Coronary artery (tissue), 2 donors: ENCODE results near the gene ZNHIT6.
"Not testable (repeated sequence)": the region's sequence is repeated elsewhere in the genome, so short reads cannot be mapped to it uniquely, and the experiment has no call there.

Experiments
- DNase-seq: peaks from one replicate; pipeline ENCODE4 v3.0.0-alpha.2; 2017; ENCODE audit warnings: low spot score
- H3K27ac ChIP-seq, 2 donors: fragments of 200-600 bp; sonication (generic); one replicate each; pipeline ENCODE4 v1.5.1; 2016 to 2019
- H3K4me3 ChIP-seq: fragments of 200-600 bp; sonication (generic); 2 replicates; pipeline ENCODE4 v1.5.1; 2016; ENCODE audit warnings: mild to moderate bottlenecking, moderate library complexity
- CTCF ChIP-seq: fragments of 200-600 bp; sonication (generic); IDR thresholded peaks from one replicate; pipeline ENCODE4 v1.5.1; 2019; ENCODE audit warnings: antibody characterized with exemption

Gene ZNHIT6

DNA sequence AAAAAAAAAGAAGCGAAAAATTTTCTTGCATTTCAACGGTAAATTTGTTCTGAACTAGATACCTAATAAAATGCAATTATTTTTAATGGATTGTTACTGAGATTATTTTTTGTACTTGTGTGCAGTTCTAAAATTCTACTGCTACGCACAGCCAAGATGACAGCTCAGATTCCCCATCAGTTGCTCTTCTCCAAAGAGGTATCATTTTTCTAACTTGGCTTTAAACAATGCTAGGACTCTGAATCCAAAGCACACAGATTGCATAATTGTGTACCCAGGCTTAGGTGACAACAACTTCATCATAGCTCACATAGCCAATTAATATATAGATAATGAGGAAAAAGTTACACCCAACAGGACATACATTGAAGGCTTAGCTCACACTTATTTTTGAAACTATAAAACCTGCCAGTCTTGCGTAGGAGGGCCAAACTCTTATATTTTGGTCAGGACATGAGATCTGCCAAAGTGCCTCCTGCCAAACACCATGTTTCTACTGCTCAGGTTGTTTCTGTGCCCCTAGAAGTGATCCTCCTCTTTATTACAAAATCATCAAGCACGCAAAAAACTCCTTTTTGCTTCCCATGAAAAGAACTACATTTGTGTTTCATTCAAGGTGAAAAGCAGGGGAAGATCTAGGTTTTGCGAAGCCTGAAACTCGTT, 10.6 kb upstream of the ZNHIT6 start:
- DNase-seq = no peak
- no peak overlapping the region for H3K4me3 ChIP-seq

DNA sequence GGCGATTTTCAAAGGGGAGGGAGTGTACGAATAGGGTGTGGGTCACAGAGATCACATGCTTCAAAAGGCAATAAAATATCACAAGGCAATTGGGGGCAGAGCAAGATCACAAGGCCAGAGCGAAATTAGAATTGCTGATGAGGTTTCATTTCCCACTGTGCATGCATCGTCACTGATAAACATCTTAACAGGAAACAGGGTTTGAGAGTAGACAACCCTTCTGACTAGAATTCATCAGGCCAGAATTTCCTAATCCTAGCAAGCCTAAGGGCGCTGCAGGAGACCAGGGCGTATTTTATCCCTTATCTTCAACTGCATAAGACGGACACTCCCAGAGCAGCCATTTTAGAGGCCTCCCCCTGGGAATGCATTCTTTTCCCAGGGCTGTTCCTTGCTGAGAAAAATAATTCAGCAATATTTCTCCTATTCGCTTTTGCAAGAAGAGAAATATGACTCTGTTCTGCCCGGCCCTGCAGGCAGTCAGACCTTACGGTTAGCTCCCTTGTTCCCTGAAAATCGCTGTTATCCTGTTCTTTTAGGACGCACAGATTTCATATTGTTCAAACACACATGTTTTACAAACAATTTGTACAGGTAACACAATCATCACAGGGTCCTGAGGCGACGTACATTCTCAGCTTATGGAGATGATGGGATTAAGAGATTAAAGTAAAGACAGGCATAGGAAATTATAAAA, 6.3 kb upstream of the ZNHIT6 start:
- not testable (repeated sequence) for DNase-seq, H3K4me3 ChIP-seq, H3K27ac ChIP-seq

More for the DNA sequence above, 10.6 kb upstream of the ZNHIT6 start:
- H3K27ac ChIP-seq = no peak overlapping the region
- no peak for TF ChIP-seq CTCF

- H3K4me3 ChIP-seq = peak overlapping the region; percentile 80
- peak overlapping the region; percentile 65 to 90 for H3K27ac ChIP-seq
- no peak for DNase-seq
Observed at GRCh38 chr1:85708829-85709227, 595 bp upstream of the ZNHIT6 start.

DNA sequence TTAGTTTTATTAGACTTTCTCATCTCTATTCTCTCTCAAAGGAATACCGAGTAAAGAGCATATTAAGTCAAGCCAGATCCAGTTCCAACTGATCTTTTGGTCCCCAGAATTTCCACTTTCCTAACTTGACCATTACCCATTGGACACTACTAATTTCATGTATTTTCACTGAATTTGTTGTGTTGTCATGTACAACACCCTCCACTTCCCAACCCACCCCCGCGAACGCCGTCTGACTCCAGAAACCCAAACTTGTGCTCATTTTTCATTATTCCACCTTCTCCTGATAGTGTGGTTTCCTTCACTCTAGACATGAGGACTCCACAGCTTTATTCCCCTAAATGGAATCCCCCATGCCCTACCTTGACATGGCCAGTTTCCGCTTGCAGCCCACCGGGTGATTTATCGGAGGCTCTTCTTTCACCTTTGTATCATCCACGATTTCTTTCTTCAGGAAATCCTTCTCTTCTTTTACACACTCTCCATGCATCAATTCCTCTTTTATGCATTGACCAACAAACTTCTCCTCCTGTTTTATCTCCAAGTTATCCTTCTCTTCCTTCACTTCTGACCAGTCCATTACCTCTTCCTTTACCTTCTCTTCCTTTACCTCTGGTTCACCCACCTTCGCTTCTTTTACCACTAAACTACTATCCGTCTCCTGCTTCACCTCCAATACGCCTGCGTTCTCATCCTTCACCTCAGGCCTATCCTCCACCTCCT, 805 bp downstream of the ZNHIT6 start:
- Histone ChIP-seq H3K27ac (peak overlapping the region; percentile 65 to 90), H3K4me3 (peak overlapping the region; percentile 80)
- no peak for DNase-seq
- no peak for TF ChIP-seq CTCF

More at GRCh38 chr1:85708829-85709227, 595 bp upstream of the ZNHIT6 start:
- TF ChIP-seq CTCF = no peak

GRCh38 chr1:85705940-85706339, 2.3 kb downstream of the ZNHIT6 start:
- no peak for DNase-seq
- no peak for TF ChIP-seq CTCF
- Histone ChIP-seq H3K4me3 (no peak overlapping the region), H3K27ac (no peak overlapping the region)

- Histone ChIP-seq H3K27ac (no peak overlapping the region), H3K4me3 (no peak overlapping the region)
- no peak for DNase-seq
- no peak for TF ChIP-seq CTCF
Observed at GRCh38 chr1:85700422-85700821, 7.8 kb downstream of the ZNHIT6 start.

- H3K27ac ChIP-seq = no peak overlapping the region
- no peak for TF ChIP-seq CTCF
- DNase-seq = no peak
- H3K4me3 ChIP-seq = no peak overlapping the region
Observed at GRCh38 chr1:85697895-85698294, 10.3 kb downstream of the ZNHIT6 start.
